A673 (cell line): Measurements from ENCODE around the gene SOX6. TPM values are rescaled to one million over a fixed set of nuclear protein-coding genes. Genes with fewer than 3 reads are reported as not detected.

Experiments
- BruUV-seq: library from RNA; stranded (reverse); fragments of 400-500 nt; replicated peaks from 2 replicates; lab custom pipeline; 2021; lab: Mats Ljungman, UMichigan
- CTCF ChIA-PET: fragments of 300-600 bp; sonication (Branson Sonifier 250); formaldehyde crosslinking; loops from one replicate; lab custom pipeline; 2022; ENCODE audit warnings: antibody characterized with exemption; lab: Charles Lee
- POLR2A ChIA-PET: fragments of 300-600 bp; sonication (Branson Sonifier 250); formaldehyde crosslinking; loops from one replicate; lab custom pipeline; 2022; ENCODE audit warnings: antibody characterized with exemption; ENCODE audit not compliant: low non-redundant PET; lab: Charles Lee
- DNase-seq: peaks from one replicate; pipeline ENCODE4 v3.0.0-alpha.2; 2015; ENCODE audit warnings: low spot score
- H3K27ac ChIP-seq: fragments of 200-600 bp; sonication (generic); 2 replicates; pipeline ENCODE4 v1.5.1; 2016; ENCODE audit warnings: mixed run types, low read depth, mild to moderate bottlenecking, mixed read lengths, antibody characterized with exemption, low read length; ENCODE audit not compliant: poor library complexity, severe bottlenecking
- H3K27me3 ChIP-seq: fragments of 200-600 bp; sonication (generic); replicated peaks from 2 replicates; pipeline ENCODE4 v1.6.1; 2017; ENCODE audit warnings: mixed run types, low read depth, mild to moderate bottlenecking, mixed read lengths, antibody characterized with exemption, low read length; ENCODE audit not compliant: insufficient read depth, poor library complexity
- H3K36me3 ChIP-seq: fragments of 200-600 bp; sonication (generic); 2 replicates; pipeline ENCODE4 v1.6.1; 2016; ENCODE audit warnings: mixed run types, mild to moderate bottlenecking, mixed read lengths, antibody characterized with exemption, low read length; ENCODE audit not compliant: insufficient read depth, poor library complexity, severe bottlenecking
- H3K4me1 ChIP-seq: fragments of 200-600 bp; sonication (generic); 2 replicates; pipeline ENCODE4 v1.6.1; 2017; ENCODE audit warnings: mixed run types, mild to moderate bottlenecking, mixed read lengths, antibody characterized with exemption, low read length; ENCODE audit not compliant: insufficient read depth, poor library complexity, severe bottlenecking
- H3K4me3 ChIP-seq: fragments of 200-600 bp; sonication (generic); 2 replicates; pipeline ENCODE4 v1.5.1; 2016; ENCODE audit warnings: low read depth, mixed run types, mild to moderate bottlenecking, mixed read lengths, low read length; ENCODE audit not compliant: poor library complexity, severe bottlenecking
- H3K9me3 ChIP-seq: fragments of 200-600 bp; sonication (generic); 2 replicates; pipeline ENCODE4 v1.6.1; 2016; ENCODE audit warnings: mixed run types, low read depth, mild to moderate bottlenecking, mixed read lengths, antibody characterized with exemption, low read length; ENCODE audit not compliant: poor library complexity, severe bottlenecking
- CTCF ChIP-seq: fragments of 300-800, 200-600 bp; sonication (generic); conservative IDR thresholded peaks from 2 replicates; pipeline ENCODE4 v1.5.1; 2017; ENCODE audit warnings: low read depth, mild to moderate bottlenecking, antibody characterized with exemption, low read length, moderate library complexity, mixed read lengths
- EZH2 ChIP-seq: fragments of 200-600 bp; sonication (generic); IDR thresholded peaks from 2 replicates; pipeline ENCODE4 v1.6.1; 2017; ENCODE audit warnings: borderline replicate concordance, low read depth, mild to moderate bottlenecking, mixed read lengths, antibody characterized with exemption, low read length; ENCODE audit not compliant: poor library complexity, severe bottlenecking
- intact Hi-C: fragments of 100-400 bp; cut with micrococcal nuclease; formaldehyde crosslinking; loops from one replicate; pipeline ENCODE4 v1.10.0; 2022; ENCODE audit not compliant: unreplicated experiment
- total RNA-seq: library from RNA; stranded (reverse); gene quantifications from 2 replicates; pipeline ENCODE4 v1.2.3, GENCODE V29; 2021

Gene SOX6
- total RNA-seq, 1 experiment from 2014 or later: 27.5 TPM

- intact Hi-C loops: no loop called here
- Histone ChIP-seq H3K4me1 (peaks cover 14% of the 10 kb centered on the region), H3K27ac (no peak overlapping the region), H3K4me3 (no peak overlapping the region), H3K27me3 (no peaks in the 10 kb centered on the region), H3K9me3 (no peaks in the 10 kb centered on the region), H3K36me3 (no peaks in the 10 kb centered on the region)
- ChIA-PET POLR2A (no interaction called here), CTCF (no interaction called here)
- no peak for DNase-seq
- BruUV-seq: no TSS peak
- no peak for TF ChIP-seq CTCF
These were observed 196.2 kb downstream of the SOX6 start for GRCh38 chr11:16160146-16160545.

- no peaks in the 10 kb centered on the region for H3K36me3 ChIP-seq
- peaks cover 23% of the 10 kb centered on the region for H3K4me1 ChIP-seq
- CTCF ChIA-PET: no interaction called here
- H3K4me3 ChIP-seq: no peak overlapping the region
- POLR2A ChIA-PET: no interaction called here
- no peaks in the 10 kb centered on the region for H3K9me3 ChIP-seq
- intact Hi-C loops: no loop called here
- no peak for DNase-seq
- TF ChIP-seq EZH2: no peak
- no peak for TF ChIP-seq CTCF
- no TSS peak for BruUV-seq
- H3K27me3 ChIP-seq: no peaks in the 10 kb centered on the region
- H3K27ac ChIP-seq: no peak overlapping the region
These were observed 197.8 kb downstream of the SOX6 start for GRCh38 chr11:16158426-16158994.

DNA sequence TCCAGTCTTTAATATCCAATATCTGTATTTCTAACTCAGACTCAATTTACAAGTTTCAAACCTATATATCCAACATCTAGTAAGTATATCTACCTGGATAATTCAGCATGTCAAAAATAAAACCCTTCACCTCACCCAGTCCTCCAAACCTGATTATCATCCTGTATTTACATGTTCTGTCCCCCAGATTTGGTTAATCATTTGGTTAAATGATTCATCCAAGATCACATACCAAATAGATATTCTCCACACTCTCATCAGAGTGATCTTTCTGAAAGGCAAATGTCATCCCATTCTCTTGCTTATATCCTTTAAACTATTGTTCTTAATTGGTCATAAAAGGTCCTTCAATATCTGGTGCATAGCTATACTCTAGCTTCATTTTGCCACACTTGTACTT is 199.0 kb downstream of the SOX6 start:
- Histone ChIP-seq H3K27me3 (no peaks in the 10 kb centered on the region), H3K27ac (no peak overlapping the region), H3K36me3 (no peaks in the 10 kb centered on the region), H3K4me3 (no peak overlapping the region), H3K9me3 (no peaks in the 10 kb centered on the region), H3K4me1 (peaks cover 25% of the 10 kb centered on the region)
- CTCF ChIA-PET: no interaction called here
- no peak for DNase-seq
- intact Hi-C loops: no loop called here
- TF ChIP-seq EZH2 (no peak), CTCF (no peak)
- POLR2A ChIA-PET: no interaction called here
- no TSS peak for BruUV-seq
